ENCODE data around the gene WEE1. TPM values are rescaled to one million over a fixed set of nuclear protein-coding genes. Genes with fewer than 3 reads are reported as not detected.
A peak's percentile ranks its signal among the peaks of the same experiment; 100 is the strongest.

The WEE1 gene
- total and polyA plus RNA-seq, 10 of the 15 experiments (the other 5 are each of a cell fraction or from before 2014, with no cell fraction given), result 13.8 to 69.5 (median 45.4) TPM

GRCh38 chr11:9615031-9615451, 41.6 kb downstream of the WEE1 start (continued):
- TF ChIP-seq ETV6 (conservative IDR thresholded peaks at IDR 0.05 in 1 of 2, IDR thresholded peaks at IDR 0.05 in 1 of 2; ENCODE audit: borderline replicate concordance in 1 of 2, low read depth in 1 of 2) (no peak; a peak in 1 of 4 replicates), ZNF384 (IDR thresholded peaks at IDR 0.05; ENCODE audit: borderline replicate concordance, low read depth, low read length) (0 out of 2 replicates have a peak, but pooled peaks have one; percentile 14), GATAD2B (conservative IDR thresholded peaks at IDR 0.05; ENCODE audit: low read depth) (0 out of 2 replicates have a peak, but pooled peaks have one; percentile 37), RELA (IDR thresholded peaks at IDR 0.05; ENCODE audit: borderline replicate concordance, partially characterized antibody) (peak; percentile 81), NR2F1 (conservative IDR thresholded peaks at IDR 0.05) (0 out of 2 replicates have a peak, but pooled peaks have one; percentile 83), WRNIP1 (IDR thresholded peaks at IDR 0.05; ENCODE audit: borderline replicate concordance, low read depth, low read length) (0 out of 2 replicates have a peak, but pooled peaks have one; percentile 66), KLF5 (IDR thresholded peaks at IDR 0.05; ENCODE audit: partially characterized antibody) (peak; percentile 32), SIX5 (IDR thresholded peaks at IDR 0.05; ENCODE audit: low read depth, low read length, severe bottlenecking) (no peak), CTCF (IDR thresholded peaks at IDR 0.05 in 2 of 3, conservative IDR thresholded peaks at IDR 0.05 in 1 of 3; ENCODE audit: control insufficient read depth in 2 of 3, extremely low read depth in 1 of 3, insufficient read depth in 1 of 3, low read depth in 3 of 3, low read length in 3 of 3) (no peak), CHD1 (IDR thresholded peaks at IDR 0.05; ENCODE audit: low read depth, low read length) (no peak), ATF2 (IDR thresholded peaks at IDR 0.05; ENCODE audit: low read length) (peak; percentile 75), CHD4 (IDR thresholded peaks at IDR 0.05) (no peak), CBFB (IDR thresholded peaks at IDR 0.05; ENCODE audit: low read depth) (peak; percentile 64; the same call in 1 of the 2 replicates), CEBPB (IDR thresholded peaks at IDR 0.05; ENCODE audit: borderline replicate concordance in 1 of 2, low read depth in 2 of 2, low read length in 2 of 2) (0 out of 4 replicates have a peak, but pooled peaks of 1 of the 2 experiments have one; percentile 30), ZNF687 (IDR thresholded peaks at IDR 0.05) (no peak; the same call in 1 of the 2 replicates), ZZZ3 (IDR thresholded peaks at IDR 0.05; ENCODE audit: control insufficient read depth, insufficient read length, low read depth) (no peak), HDAC2 (IDR thresholded peaks at IDR 0.05) (no peak), HDAC6 (IDR thresholded peaks at IDR 0.05; ENCODE audit: unreplicated experiment) (no peak), ZBED1 (IDR thresholded peaks at IDR 0.05; ENCODE audit: borderline replicate concordance) (peak; percentile 65; the same call in 1 of the 2 replicates), SMC3 (IDR thresholded peaks at IDR 0.05; ENCODE audit: borderline replicate concordance, low read length) (peak; percentile 27; the same call in 1 of the 2 replicates), TCF7 (IDR thresholded peaks at IDR 0.05; ENCODE audit: borderline replicate concordance) (no peak), PAX8 (IDR thresholded peaks at IDR 0.05) (no peak), SUZ12 (IDR thresholded peaks at IDR 0.05; ENCODE audit: unreplicated experiment) (no peak), ZSCAN29 (IDR thresholded peaks at IDR 0.05) (no peak)

Data from GM12878 (cell line).